ENCODE results near the gene TGM2.
A peak's percentile ranks its signal among the peaks of the same experiment; 100 is the strongest.

TGM2 gene

GRCh38 chr20:38165089-38165965 is at the start of gene TGM2:
TGM2 (minus strand) TSS chr20:38165270; CDS start chr20:38165198, 72 bp downstream.
- DNase-seq = peak; percentile 90

GRCh38 chr20:38214256-38215193 is 49.5 kb upstream of the TGM2 start:
- peak; percentile 34 for DNase-seq

- no peak for DNase-seq
Observed at GRCh38 chr20:38213607-38213940, 48.5 kb upstream of the TGM2 start.

DNA sequence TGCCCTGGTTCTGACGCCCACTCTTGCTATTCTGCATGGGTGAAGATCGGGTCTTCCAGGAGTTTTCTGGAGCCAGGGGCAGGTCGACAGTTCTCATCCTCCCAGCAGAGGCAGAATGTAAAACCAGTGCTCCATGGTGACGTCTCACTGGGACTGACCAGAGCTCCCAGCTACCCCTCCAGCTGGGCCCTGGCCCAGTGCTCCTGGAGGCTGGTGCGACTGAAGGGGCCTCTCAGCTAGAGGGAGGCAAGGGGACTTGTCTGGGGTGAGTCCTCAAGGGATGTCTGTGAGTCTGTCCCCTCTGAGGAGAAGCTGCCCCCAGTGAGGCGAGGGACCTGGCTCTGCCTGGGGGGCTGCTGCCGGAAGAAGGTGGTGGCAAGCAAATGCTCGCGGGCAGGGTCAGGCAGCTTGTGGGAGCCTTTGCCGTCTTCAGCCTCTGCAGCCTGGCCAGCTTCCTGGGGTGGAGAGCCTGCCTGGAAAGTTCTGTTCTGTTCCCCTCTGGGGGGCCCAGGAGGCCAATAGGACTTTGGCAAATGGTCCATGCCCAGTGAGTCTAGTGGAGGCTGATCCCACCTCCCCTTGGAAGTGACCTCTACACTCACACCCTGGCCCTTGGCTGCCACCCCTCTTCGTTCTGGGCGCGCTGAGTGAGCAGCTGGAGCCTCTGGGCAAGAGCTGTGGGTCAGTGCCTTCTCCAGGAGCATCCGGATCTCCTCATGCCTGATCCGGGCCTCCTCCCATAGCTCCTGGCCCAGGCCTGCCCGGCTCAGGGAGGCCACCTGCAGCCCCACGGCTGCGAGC is 47.9 kb upstream of the TGM2 start:
- no peak for DNase-seq

DNA sequence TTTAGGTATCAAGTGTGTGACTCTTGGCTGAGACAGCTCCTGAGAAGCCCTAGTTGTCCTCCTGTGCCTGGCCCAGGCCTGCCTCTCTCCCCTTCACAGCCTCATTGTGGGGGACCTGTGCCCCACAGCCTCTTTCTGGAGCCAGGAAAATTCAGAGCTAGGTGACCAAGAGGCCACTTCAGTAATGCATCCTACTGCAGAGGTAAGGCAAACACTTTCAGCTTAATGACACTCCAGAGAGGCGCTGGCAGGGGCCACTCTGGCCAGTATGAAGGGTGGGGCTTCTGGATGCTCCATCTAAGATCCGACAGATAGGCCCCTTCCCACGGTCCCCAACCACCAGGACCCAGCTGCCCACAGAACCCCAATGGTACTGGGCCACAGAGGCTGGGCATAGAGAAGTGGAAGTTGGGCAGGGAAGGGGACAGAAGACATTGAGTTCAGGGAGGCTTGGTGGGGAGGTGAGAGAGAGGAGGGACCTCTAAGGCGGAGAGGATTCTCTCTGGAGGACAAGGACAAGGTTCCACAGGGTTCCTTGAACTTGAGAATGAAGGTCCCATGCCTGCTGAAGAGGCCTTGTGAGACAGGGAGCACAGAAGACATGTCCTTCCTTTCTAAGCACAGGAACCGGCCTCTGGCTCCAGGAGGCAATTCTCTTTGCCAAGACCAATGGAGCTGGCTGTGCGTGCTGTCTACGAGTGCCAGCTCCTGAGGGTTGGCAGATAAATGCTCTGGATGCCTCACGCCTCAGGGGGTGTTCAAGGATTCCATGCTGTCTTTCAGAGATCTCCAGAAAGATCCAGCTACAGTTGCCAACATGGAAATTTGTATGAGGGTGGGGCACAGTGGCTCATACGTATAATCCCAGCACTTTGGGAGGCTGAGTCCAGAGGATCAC is 46.4 kb upstream of the TGM2 start:
- no peak for DNase-seq

DNA sequence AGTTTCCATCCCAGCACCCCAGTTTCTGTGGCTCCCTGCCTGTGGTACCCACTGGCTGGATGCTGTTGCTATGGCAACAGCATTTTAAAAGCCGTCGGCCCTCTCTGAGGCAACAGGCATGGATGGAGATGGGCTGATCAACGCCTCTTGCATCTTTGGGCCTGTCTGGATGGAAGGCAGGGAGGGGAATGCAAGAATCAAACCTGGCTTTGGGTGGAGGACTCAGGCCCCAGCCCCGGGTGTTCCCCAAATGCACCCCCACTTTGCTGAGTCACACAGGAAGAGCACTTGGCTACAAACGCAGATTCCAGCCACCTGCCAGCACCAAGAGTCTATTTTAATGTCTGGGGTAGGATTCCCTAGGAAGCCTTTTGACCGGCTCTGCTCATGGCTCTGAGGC is 45.7 kb upstream of the TGM2 start:
- no peak for DNase-seq

GRCh38 chr20:38209736-38210405 is 44.8 kb upstream of the TGM2 start:
- DNase-seq = no peak

DNA sequence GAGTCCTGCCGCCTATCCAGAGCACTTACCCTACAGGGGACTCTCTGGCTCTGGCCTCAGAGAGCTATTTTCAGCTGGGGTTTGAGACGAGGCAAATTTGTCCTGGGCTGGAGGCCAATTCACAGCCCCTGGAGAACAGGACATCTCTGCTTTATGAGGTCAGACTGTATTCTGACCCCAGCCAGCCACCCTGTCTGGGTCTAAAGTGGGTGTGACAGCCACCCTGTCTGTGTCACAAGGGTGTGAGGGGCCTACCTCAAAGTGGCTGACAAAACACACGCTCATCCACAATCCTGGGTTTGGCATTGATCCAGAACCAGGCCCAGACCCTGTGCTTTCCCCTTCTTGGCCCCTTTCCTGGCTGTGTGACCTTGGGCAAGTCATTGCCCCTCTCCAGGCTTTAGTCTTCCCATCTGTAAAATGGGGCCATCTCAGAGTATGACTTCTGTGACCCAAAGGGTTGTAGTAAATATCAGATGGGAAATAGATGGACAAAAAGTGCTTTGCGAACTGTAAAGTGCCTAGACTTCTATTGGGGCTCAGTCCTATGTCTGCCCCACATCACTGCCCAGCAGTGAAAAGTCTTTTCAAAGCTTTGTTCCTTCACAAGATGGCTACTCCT is 44.1 kb upstream of the TGM2 start:
- DNase-seq = no peak

GRCh38 chr20:38208523-38208922 is 43.5 kb upstream of the TGM2 start:
- DNase-seq = no peak

GRCh38 chr20:38208088-38208487 is 43.0 kb upstream of the TGM2 start:
- DNase-seq = no peak

DNA sequence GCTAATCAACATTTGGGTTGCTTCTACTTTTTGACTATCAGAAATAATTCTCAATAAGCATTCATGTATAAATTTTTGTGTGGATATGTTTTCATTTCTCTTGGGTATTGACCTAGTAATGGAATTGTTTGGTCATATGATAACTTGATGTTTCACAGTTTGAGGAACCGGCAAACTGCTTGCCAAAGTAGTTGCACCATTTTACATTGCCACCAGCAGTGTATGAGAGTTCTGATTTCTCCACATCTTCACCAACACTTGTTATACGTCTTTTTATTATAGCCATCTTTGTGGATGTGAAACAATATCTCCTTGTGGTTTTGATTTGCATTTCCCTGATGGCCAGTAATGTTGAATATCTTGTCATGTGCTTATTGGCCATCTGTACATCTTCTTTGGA is 42.6 kb upstream of the TGM2 start:
- no peak for DNase-seq

GRCh38 chr20:38205001-38205400 is 39.9 kb upstream of the TGM2 start:
- no peak for DNase-seq

GRCh38 chr20:38203981-38204357 is 38.9 kb upstream of the TGM2 start:
- no peak for DNase-seq

- peak; percentile 25 for DNase-seq
Observed at GRCh38 chr20:38203337-38203980, 38.4 kb upstream of the TGM2 start.

GRCh38 chr20:38202982-38203293 is 37.9 kb upstream of the TGM2 start:
- no peak for DNase-seq

GRCh38 chr20:38202153-38202981 is 37.3 kb upstream of the TGM2 start:
- no peak for DNase-seq

- no peak for DNase-seq
Observed at GRCh38 chr20:38201356-38201755, 36.3 kb upstream of the TGM2 start.

DNA sequence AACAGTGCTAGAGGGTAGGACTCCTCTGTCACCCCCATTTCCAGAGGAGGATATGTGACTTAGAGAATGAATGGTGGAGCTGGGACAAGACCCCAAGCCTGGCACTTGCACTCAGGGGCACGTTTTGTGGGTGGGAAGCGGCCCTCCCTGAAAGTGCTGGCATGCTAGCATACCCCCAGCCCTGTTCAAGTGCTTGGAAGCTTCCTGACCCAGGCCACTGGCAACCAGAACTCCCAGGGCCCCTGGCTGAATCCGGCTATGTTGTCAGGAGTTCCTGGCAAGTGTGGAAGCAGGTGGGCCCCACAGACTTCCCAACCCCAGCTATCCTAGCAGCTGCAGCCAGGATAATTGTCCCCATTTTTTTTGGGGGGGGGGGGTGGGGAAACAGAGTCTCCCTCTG is 35.6 kb upstream of the TGM2 start:
- DNase-seq = no peak

- no peak for DNase-seq
Observed at GRCh38 chr20:38199501-38200390, 34.7 kb upstream of the TGM2 start.

Measured in NCI-H82 (cell line).